ENCODE measurements around the gene LSAMP. TPM values are rescaled to one million over a fixed set of nuclear protein-coding genes. Genes with fewer than 3 reads are reported as not detected.

The LSAMP gene
- total and polyA plus RNA-seq, 2 of the 4 experiments (the other 2 are of a cell fraction), result 7.9 to 8.0 TPM

GRCh38 chr3:115877615-115877899 lies 567.7 kb downstream of the LSAMP start:
- no peak overlapping the region for H2BK15ac ChIP-seq (ENCODE audit: low read depth, low read length)
- POLR2A ChIA-PET (ENCODE audit: unreplicated experiment), result no interaction called here
- no peak overlapping the region for H3K18ac ChIP-seq (ENCODE audit: low read depth, low read length)
- H3K27me3 ChIP-seq (ENCODE audit: control insufficient read depth, insufficient read depth, low read length), result no peaks in the 10 kb centered on the region
- no peak overlapping the region for H3K4me3 ChIP-seq (ENCODE audit: insufficient read depth, low read depth, low read length)
- H3K36me3 ChIP-seq (ENCODE audit: control insufficient read depth, insufficient read depth, low read length), result no peaks in the 10 kb centered on the region
- H4K5ac ChIP-seq (ENCODE audit: low read depth, low read length), result no peak overlapping the region
- H3K56ac ChIP-seq (ENCODE audit: extremely low read depth, insufficient read depth, low read length), result no peak overlapping the region
- H3K79me1 ChIP-seq (ENCODE audit: low read depth in 1 of 2, low read length in 2 of 2), result no peaks in the 10 kb centered on the region; a peak in 1 of 4 replicates
- dilution Hi-C loops (cut with HindIII; ENCODE audit: low sequenced_read_pairs, unreplicated experiment) (no loop called here), in situ Hi-C loops (cut with MboI; ENCODE audit: low sequenced_read_pairs) (no loop called here), intact Hi-C loops (cut with micrococcal nuclease) (no loop called here)
- H4K91ac ChIP-seq (ENCODE audit: insufficient read depth, low read depth, low read length), result no peak overlapping the region
- H2BK120ac ChIP-seq (ENCODE audit: low read depth, low read length), result no peak overlapping the region
- no peak overlapping the region for H3K14ac ChIP-seq (replicated peaks; ENCODE audit: low read depth, low read length)
- ATAC-seq (ENCODE audit: low read depth) (no peak; the same call in 1 of the 2 replicates), DNase-seq (no peak)
- H4K8ac ChIP-seq (ENCODE audit: low read depth in 2 of 2, low read length in 2 of 2), result no peak overlapping the region
- H3K27ac ChIP-seq (ENCODE audit: insufficient read depth, low read length), result no peak overlapping the region
- H2AFZ ChIP-seq (replicated peaks; ENCODE audit: low read length, poor library complexity), result no peak overlapping the region
- no TSS peak for BruUV-seq (replicated peaks)
- peak overlapping the region; percentile 58 for H3K4me2 ChIP-seq (ENCODE audit: low read depth, low read length)
- TF ChIP-seq RCOR1 (IDR thresholded peaks at IDR 0.05; ENCODE audit: insufficient replicate concordance, low read length) (no peak), MAZ (IDR thresholded peaks at IDR 0.05; ENCODE audit: borderline replicate concordance, low read depth, low read length) (no peak), BHLHE40 (IDR thresholded peaks at IDR 0.05; ENCODE audit: low read depth, low read length) (no peak), ELK1 (IDR thresholded peaks at IDR 0.05; ENCODE audit: borderline replicate concordance, low read depth, low read length) (no peak), SMC3 (IDR thresholded peaks at IDR 0.05; ENCODE audit: low read depth, low read length) (no peak), USF2 (IDR thresholded peaks at IDR 0.05; ENCODE audit: low read depth, low read length) (peak; percentile 46; the same call in 1 of the 2 replicates), NFE2L2 (IDR thresholded peaks at IDR 0.05; ENCODE audit: low read depth, low read length) (no peak), CEBPB (IDR thresholded peaks at IDR 0.05; ENCODE audit: low read depth, low read length) (no peak)
- H3K9me3 ChIP-seq (ENCODE audit: control insufficient read depth, insufficient read depth, low read length), result no peaks in the 10 kb centered on the region
- no peaks in the 10 kb centered on the region for H3K9me1 ChIP-seq (ENCODE audit: insufficient read depth, low read length)
- H3K9ac ChIP-seq (ENCODE audit: low read depth, low read length), result no peak overlapping the region
- CTCF ChIA-PET, result interaction anchor here (0.8 to 1.0 kb wide), 2 partner anchors 19 to 34 kb away, joined by 3 to 4 read pairs; no protein-coding TSS in a partner anchor
- no peak overlapping the region for H2AK5ac ChIP-seq (ENCODE audit: low read depth, low read length)
- H2AK9ac ChIP-seq (replicated peaks; ENCODE audit: low read depth, low read length, poor library complexity), result no peak overlapping the region
- H3K4ac ChIP-seq (ENCODE audit: low read depth, low read length), result no peak overlapping the region
- no peaks in the 10 kb centered on the region; the same call in 1 of the 2 replicates for H3K4me1 ChIP-seq (ENCODE audit: control insufficient read depth, insufficient read depth, low read length)
- H3K23ac ChIP-seq (ENCODE audit: low read depth, low read length), result no peak overlapping the region
- no peak overlapping the region for H2BK5ac ChIP-seq (ENCODE audit: low read depth, low read length, poor library complexity, severe bottlenecking)
- WGBS, 2 experiments (ENCODE audit: extremely low coverage in 2 of 2, insufficient read length in 1 of 2), result no CpG with 5 or more reads among the region's 1 CpG
- no peaks in the 10 kb centered on the region for H4K20me1 ChIP-seq (ENCODE audit: insufficient read depth, low read length)
- H2BK20ac ChIP-seq (ENCODE audit: low read depth, low read length), result no peak overlapping the region
